Karpas-422 (cell line): ENCODE data around the gene ARHGAP22. TPM values are rescaled to one million over a fixed set of nuclear protein-coding genes. Genes with fewer than 3 reads are reported as not detected.
"Not testable (repeated sequence)": the region's sequence is repeated elsewhere in the genome, so short reads cannot be mapped to it uniquely, and the experiment has no call there.

Experiments used
- DNase-seq: peaks from one replicate; pipeline ENCODE4 v3.0.0-alpha.2; 2015
- H2AFZ ChIP-seq: fragments of 200-600 bp; sonication (generic); 2 replicates; pipeline ENCODE4 v1.6.1; 2014; ENCODE audit warnings: antibody characterized with exemption, low read length, mixed read lengths
- H3K27ac ChIP-seq: fragments of 200-600 bp; sonication (generic); 2 replicates; pipeline ENCODE4 v1.5.1; 2014; ENCODE audit warnings: mild to moderate bottlenecking, low read length, moderate library complexity
- H3K27me3 ChIP-seq: fragments of 200-600 bp; sonication (generic); 2 replicates; pipeline ENCODE4 v1.6.1; 2014; ENCODE audit warnings: low read length, mixed read lengths
- H3K36me3 ChIP-seq: fragments of 200-600 bp; sonication (generic); 2 replicates; pipeline ENCODE4 v1.6.1; 2014; ENCODE audit warnings: low read length, mixed read lengths; ENCODE audit not compliant: insufficient read depth
- H3K4me1 ChIP-seq: fragments of 200-600 bp; sonication (generic); 2 replicates; pipeline ENCODE4 v1.6.1; 2014; ENCODE audit warnings: mild to moderate bottlenecking, low read length, mixed read lengths
- H3K4me2 ChIP-seq: fragments of 200-600 bp; sonication (generic); 2 replicates; pipeline ENCODE4 v1.6.1; 2014; ENCODE audit warnings: low read length, low read depth, mild to moderate bottlenecking; ENCODE audit not compliant: poor library complexity, severe bottlenecking
- H3K4me3 ChIP-seq: fragments of 200-600 bp; sonication (generic); 2 replicates; pipeline ENCODE4 v1.5.1; 2014; ENCODE audit warnings: mild to moderate bottlenecking, antibody characterized with exemption, low read length, mixed read lengths
- H3K79me2 ChIP-seq: fragments of 200-600 bp; sonication (generic); 2 replicates; pipeline ENCODE4 v1.6.1; 2014; ENCODE audit warnings: mild to moderate bottlenecking, low read length, mixed read lengths
- H3K9ac ChIP-seq: fragments of 200-600 bp; sonication (generic); 2 replicates; pipeline ENCODE4 v1.6.0; 2014; ENCODE audit warnings: low read length
- H3K9me2 ChIP-seq: fragments of 200-600 bp; sonication (generic), shearing (Covaris generic); replicated peaks from 2 replicates; pipeline ENCODE4 v1.6.0; 2014; ENCODE audit warnings: mild to moderate bottlenecking, low read length, moderate library complexity; ENCODE audit not compliant: insufficient read depth
- H3K9me3 ChIP-seq: fragments of 300-700, 200-600 bp; sonication (generic); 2 replicates; pipeline ENCODE4 v1.6.1; 2014; ENCODE audit warnings: low read length, mixed read lengths
- H4K20me1 ChIP-seq: fragments of 200-600 bp; sonication (generic); 2 replicates; pipeline ENCODE4 v1.6.1; 2014; ENCODE audit warnings: mild to moderate bottlenecking, antibody characterized with exemption, low read length, low read depth; ENCODE audit not compliant: insufficient read depth
- total RNA-seq: library from RNA; depleted of rRNA; stranded (reverse); fragments of >200 nt; shearing (Covaris generic); gene quantifications from 2 replicates; pipeline ENCODE4 v1.2.3, GENCODE V29; 2014; ENCODE audit warnings: low replicate concordance

The ARHGAP22 gene
- total RNA-seq, 1 experiment from 2014 or later = 0.07 TPM

DNA sequence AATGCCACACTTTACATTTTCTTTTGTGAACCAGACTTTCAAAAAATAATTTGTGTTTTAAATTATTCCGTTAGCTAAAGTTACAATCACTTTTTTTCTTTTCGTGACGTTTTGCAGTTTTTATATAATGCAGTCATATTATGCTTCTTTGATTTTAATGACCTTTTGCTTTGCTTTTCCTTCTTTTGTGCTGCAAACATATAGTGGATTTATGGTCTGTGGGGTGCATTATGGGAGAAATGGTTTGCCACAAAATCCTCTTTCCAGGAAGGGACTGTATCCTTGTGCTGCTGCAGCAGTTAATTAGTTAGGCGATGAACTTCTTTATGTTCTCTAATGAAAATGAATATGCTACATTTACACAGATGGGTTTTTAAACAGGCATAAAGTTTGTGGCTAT, 181.0 kb downstream of the ARHGAP22 start:
- Histone ChIP-seq H3K9me2 (no peaks in the 10 kb centered on the region), H3K27ac (no peak overlapping the region), H3K9ac (no peak overlapping the region)

GRCh38 chr10:48421862-48422261, 183.0 kb downstream of the ARHGAP22 start:
- not testable (repeated sequence) for H3K36me3 ChIP-seq, H3K9ac ChIP-seq, H2AFZ ChIP-seq, DNase-seq, H3K27ac ChIP-seq, H3K79me2 ChIP-seq, H3K9me3 ChIP-seq, H3K4me1 ChIP-seq, H3K4me2 ChIP-seq, H3K27me3 ChIP-seq, H3K4me3 ChIP-seq, H3K9me2 ChIP-seq, H4K20me1 ChIP-seq

More for the DNA sequence above, 181.0 kb downstream of the ARHGAP22 start:
- no peaks in the 10 kb centered on the region for H3K79me2 ChIP-seq
- no peaks in the 10 kb centered on the region for H3K4me1 ChIP-seq
- no peaks in the 10 kb centered on the region for H3K27me3 ChIP-seq
- no peak overlapping the region for H3K4me3 ChIP-seq
- no peaks in the 10 kb centered on the region for H3K9me3 ChIP-seq
- H3K4me2 ChIP-seq = no peak overlapping the region
- H2AFZ ChIP-seq = no peak overlapping the region
- DNase-seq = no peak
- no peaks in the 10 kb centered on the region for H4K20me1 ChIP-seq
- no peaks in the 10 kb centered on the region for H3K36me3 ChIP-seq

DNA sequence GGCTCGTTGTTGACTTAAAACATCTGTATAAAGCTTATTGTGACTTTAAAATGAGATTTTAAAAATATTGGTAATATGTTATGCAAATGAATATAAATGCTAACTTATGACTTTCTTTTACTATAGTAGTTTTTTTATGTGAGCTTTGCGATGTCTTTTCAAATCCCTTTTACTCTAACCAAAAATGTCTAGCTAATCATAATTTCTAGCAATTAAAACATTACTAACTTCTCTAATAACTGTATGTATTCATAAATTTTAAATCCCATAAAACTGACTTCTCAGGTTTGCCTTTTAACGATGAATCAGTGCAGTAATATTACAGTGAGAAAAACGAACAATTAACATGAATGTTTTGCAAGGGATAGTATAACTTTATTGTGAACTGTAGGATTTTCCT, 185.2 kb downstream of the ARHGAP22 start:
- Histone ChIP-seq H3K79me2 (no peaks in the 10 kb centered on the region), H3K36me3 (no peaks in the 10 kb centered on the region), H3K4me1 (no peaks in the 10 kb centered on the region), H3K9ac (no peak overlapping the region), H3K27ac (no peak overlapping the region), H3K9me3 (no peaks in the 10 kb centered on the region), H3K27me3 (no peaks in the 10 kb centered on the region), H4K20me1 (no peaks in the 10 kb centered on the region), H3K9me2 (no peaks in the 10 kb centered on the region), H3K4me3 (no peak overlapping the region), H3K4me2 (no peak overlapping the region), H2AFZ (no peak overlapping the region)
- DNase-seq = no peak

- no peak overlapping the region for H2AFZ ChIP-seq
- H3K4me1 ChIP-seq = no peaks in the 10 kb centered on the region
- no peaks in the 10 kb centered on the region for H3K79me2 ChIP-seq
- no peak overlapping the region for H3K9ac ChIP-seq
- H3K9me3 ChIP-seq = no peaks in the 10 kb centered on the region
- H3K4me3 ChIP-seq = no peak overlapping the region
- no peaks in the 10 kb centered on the region for H3K9me2 ChIP-seq
- no peak for DNase-seq
- H3K4me2 ChIP-seq = no peak overlapping the region
- no peak overlapping the region for H3K27ac ChIP-seq
- H3K36me3 ChIP-seq = no peaks in the 10 kb centered on the region
- no peaks in the 10 kb centered on the region for H3K27me3 ChIP-seq
- no peaks in the 10 kb centered on the region for H4K20me1 ChIP-seq
Measured at GRCh38 chr10:48418189-48418788, 186.6 kb downstream of the ARHGAP22 start.

GRCh38 chr10:48417374-48417773, 187.5 kb downstream of the ARHGAP22 start:
- Histone ChIP-seq H3K36me3 (no peaks in the 10 kb centered on the region), H3K27ac (no peak overlapping the region), H3K9me2 (no peaks in the 10 kb centered on the region), H3K79me2 (no peaks in the 10 kb centered on the region), H3K9ac (no peak overlapping the region), H4K20me1 (no peaks in the 10 kb centered on the region), H3K4me2 (no peak overlapping the region), H3K4me3 (no peak overlapping the region), H3K27me3 (no peaks in the 10 kb centered on the region), H3K9me3 (no peaks in the 10 kb centered on the region), H3K4me1 (no peaks in the 10 kb centered on the region), H2AFZ (no peak overlapping the region)
- no peak for DNase-seq

DNA sequence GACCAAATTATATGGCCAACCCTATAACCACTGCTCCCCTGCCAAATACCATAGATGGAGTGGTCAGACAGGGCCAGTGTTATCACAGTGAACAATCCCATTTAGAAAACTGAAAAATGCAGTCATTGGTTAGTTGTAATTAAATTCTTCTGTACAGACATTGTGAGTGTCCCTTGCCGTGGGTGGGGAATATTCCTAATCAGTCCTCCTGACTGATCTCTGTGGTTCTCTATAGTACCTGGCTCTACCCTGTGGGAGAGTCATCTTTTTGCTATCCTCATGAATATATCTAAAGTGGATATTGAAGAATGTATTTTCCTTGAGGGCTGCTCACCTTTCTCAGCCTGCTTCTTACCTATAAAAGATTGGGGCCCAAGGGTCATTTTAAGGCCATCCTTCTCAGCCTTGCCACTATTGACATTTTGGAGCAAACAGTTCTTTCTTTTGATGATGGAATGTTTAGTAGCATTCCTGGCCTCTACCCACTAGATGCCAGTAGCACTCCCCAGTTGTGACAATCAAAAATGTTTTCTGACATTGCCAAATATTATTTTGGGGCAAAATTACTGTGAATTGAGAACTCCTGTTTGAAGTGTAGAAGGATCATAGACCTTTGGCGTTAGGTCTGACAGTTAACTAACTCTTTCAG, 188.2 kb downstream of the ARHGAP22 start:
- no peak for DNase-seq
- H3K27ac ChIP-seq = no peak overlapping the region
- H3K9me2 ChIP-seq = no peaks in the 10 kb centered on the region
- H3K9me3 ChIP-seq = no peaks in the 10 kb centered on the region
- no peak overlapping the region for H2AFZ ChIP-seq
- H3K4me3 ChIP-seq = no peak overlapping the region
- H3K27me3 ChIP-seq = no peaks in the 10 kb centered on the region
- H3K9ac ChIP-seq = no peak overlapping the region
- no peaks in the 10 kb centered on the region for H4K20me1 ChIP-seq
- no peaks in the 10 kb centered on the region for H3K4me1 ChIP-seq
- H3K79me2 ChIP-seq = no peaks in the 10 kb centered on the region
- H3K4me2 ChIP-seq = no peak overlapping the region
- H3K36me3 ChIP-seq = no peaks in the 10 kb centered on the region

DNA sequence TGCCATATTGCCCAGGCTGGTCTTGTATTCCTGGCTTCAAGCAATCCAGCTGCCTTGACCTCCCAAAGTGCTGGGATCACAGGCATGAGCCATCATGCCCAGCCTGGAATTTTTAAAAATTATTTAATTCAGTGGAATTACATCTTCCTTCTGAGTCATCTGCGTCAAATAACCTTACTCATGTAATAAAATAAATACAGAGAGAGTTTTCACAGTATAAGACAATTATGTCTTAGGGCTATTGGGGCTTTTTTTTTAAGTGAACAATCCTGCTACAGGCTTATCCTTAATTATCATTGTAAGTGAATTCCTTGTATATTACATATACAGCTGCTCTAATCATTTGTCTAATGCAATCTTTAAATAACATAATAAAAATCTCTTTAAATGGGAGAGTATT, 190.1 kb downstream of the ARHGAP22 start:
- Histone ChIP-seq H3K79me2 (no peaks in the 10 kb centered on the region), H3K4me1 (no peaks in the 10 kb centered on the region), H3K9ac (no peak overlapping the region)

DNA sequence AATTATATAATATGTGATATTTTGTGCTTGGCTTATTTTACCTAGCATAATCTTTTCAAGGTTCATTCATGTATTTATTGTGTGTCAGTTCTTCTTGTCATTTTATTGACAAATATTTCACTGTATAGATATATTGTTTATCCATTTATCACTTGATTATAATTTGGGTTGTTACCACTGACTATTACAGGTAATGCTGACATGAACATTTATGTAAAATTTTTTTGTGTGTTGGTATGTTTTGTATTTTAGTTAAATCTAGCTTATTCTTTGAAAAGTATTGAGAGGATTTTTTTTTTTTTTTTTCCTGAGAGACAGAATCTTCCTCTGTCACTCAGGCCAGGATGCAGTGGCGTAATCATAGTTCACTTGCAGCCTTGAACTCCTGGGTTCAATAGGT, 190.7 kb downstream of the ARHGAP22 start:
- H3K27me3 ChIP-seq = no peaks in the 10 kb centered on the region
- H3K9ac ChIP-seq = no peak overlapping the region
- no peak for DNase-seq
- no peaks in the 10 kb centered on the region for H3K9me3 ChIP-seq
- H3K4me1 ChIP-seq = no peaks in the 10 kb centered on the region
- no peak overlapping the region for H2AFZ ChIP-seq
- H3K9me2 ChIP-seq = no peaks in the 10 kb centered on the region
- H3K4me3 ChIP-seq = no peak overlapping the region
- no peaks in the 10 kb centered on the region for H3K36me3 ChIP-seq
- H3K27ac ChIP-seq = no peak overlapping the region
- no peak overlapping the region for H3K4me2 ChIP-seq
- no peaks in the 10 kb centered on the region for H3K79me2 ChIP-seq
- no peaks in the 10 kb centered on the region for H4K20me1 ChIP-seq

More for the DNA sequence above, 190.1 kb downstream of the ARHGAP22 start:
- H3K9me3 ChIP-seq = no peaks in the 10 kb centered on the region
- H3K27ac ChIP-seq = no peak overlapping the region
- no peak overlapping the region for H3K4me2 ChIP-seq
- no peaks in the 10 kb centered on the region for H3K36me3 ChIP-seq
- H2AFZ ChIP-seq = no peak overlapping the region
- no peaks in the 10 kb centered on the region for H3K27me3 ChIP-seq
- no peak for DNase-seq
- H4K20me1 ChIP-seq = no peaks in the 10 kb centered on the region
- H3K9me2 ChIP-seq = no peaks in the 10 kb centered on the region
- H3K4me3 ChIP-seq = no peak overlapping the region
